HUES6 (cell line): ENCODE measurements around the gene ALDH4A1.
"Not testable (repeated sequence)": the region's sequence is repeated elsewhere in the genome, so short reads cannot be mapped to it uniquely, and the experiment has no call there.

Experiments
- H3K27ac ChIP-seq: 2 replicates; pipeline ENCODE4 v1.7.0; 2013; ENCODE audit warnings: low read depth, mild to moderate bottlenecking, low read length, inconsistent platforms
- H3K27me3 ChIP-seq: 2 replicates; pipeline ENCODE4 v1.6.1; 2013; ENCODE audit warnings: low read length; ENCODE audit not compliant: control insufficient read depth, insufficient read depth
- H3K36me3 ChIP-seq: 2 replicates; pipeline ENCODE4 v1.6.1; 2013; ENCODE audit warnings: low read length; ENCODE audit not compliant: control insufficient read depth, insufficient read depth
- H3K4me1 ChIP-seq: 2 replicates; pipeline ENCODE4 v1.6.1; 2013; ENCODE audit warnings: low read length; ENCODE audit not compliant: control insufficient read depth, insufficient read depth
- H3K4me3 ChIP-seq: 2 replicates; pipeline ENCODE4 v1.5.1; 2013; ENCODE audit warnings: low read depth, low read length
- H3K9ac ChIP-seq: one replicate; pipeline ENCODE4 v1.6.1; 2013; ENCODE audit warnings: mild to moderate bottlenecking, low read length
- H3K9me3 ChIP-seq: 2 replicates; pipeline ENCODE4 v1.6.1; 2013; ENCODE audit warnings: low read depth, low read length; ENCODE audit not compliant: control insufficient read depth, insufficient read depth

Gene ALDH4A1

GRCh38 chr1:18861082-18861481, 41.3 kb downstream of the ALDH4A1 start:
- H3K27ac ChIP-seq = no peak overlapping the region
- H3K4me1 ChIP-seq = no peaks in the 10 kb centered on the region
- no peaks in the 10 kb centered on the region for H3K36me3 ChIP-seq
- H3K9me3 ChIP-seq = peaks cover 6% of the 10 kb centered on the region; the same call in 1 of the 2 replicates
- H3K4me3 ChIP-seq = no peak overlapping the region
- no peak overlapping the region for H3K9ac ChIP-seq
- H3K27me3 ChIP-seq = peaks cover 2% of the 10 kb centered on the region; the same call in 1 of the 2 replicates

GRCh38 chr1:18859560-18859959, 42.8 kb downstream of the ALDH4A1 start, which contains the start of gene TAS1R2:
Gene TAS1R2 (minus strand): TSS chr1:18859660. CDS start chr1:18859660, 0 bp downstream.
- Histone ChIP-seq H3K4me3 (no peak within 1 kb of the TSS), H3K27ac (no peak within 1 kb of the TSS), H3K27me3 (peaks cover 15% of the 10 kb centered on the region; the same call in 1 of the 2 replicates), H3K9ac (no peak within 1 kb of the TSS), H3K4me1 (no peaks in the 10 kb centered on the region), H3K36me3 (no peaks in the 10 kb centered on the region), H3K9me3 (peaks cover 6% of the 10 kb centered on the region; the same call in 1 of the 2 replicates)

- Histone ChIP-seq H3K4me1 (no peaks in the 10 kb centered on the region), H3K9ac (no peak overlapping the region), H3K4me3 (no peak overlapping the region)
Observed at GRCh38 chr1:18858070-18858688, 44.2 kb downstream of the ALDH4A1 start.

GRCh38 chr1:18856435-18856834, 45.9 kb downstream of the ALDH4A1 start:
- peaks cover 6% of the 10 kb centered on the region; the same call in 1 of the 2 replicates for H3K9me3 ChIP-seq

More at GRCh38 chr1:18858070-18858688, 44.2 kb downstream of the ALDH4A1 start:
- Histone ChIP-seq H3K9me3 (peaks cover 6% of the 10 kb centered on the region; the same call in 1 of the 2 replicates), H3K27me3 (peaks cover 29% of the 10 kb centered on the region; the same call in 1 of the 2 replicates), H3K27ac (no peak overlapping the region), H3K36me3 (no peaks in the 10 kb centered on the region)

GRCh38 chr1:18855573-18855972, 46.8 kb downstream of the ALDH4A1 start:
- Histone ChIP-seq H3K4me1 (no peaks in the 10 kb centered on the region), H3K27ac (no peak overlapping the region), H3K9me3 (peaks cover 6% of the 10 kb centered on the region; the same call in 1 of the 2 replicates), H3K4me3 (no peak overlapping the region), H3K27me3 (peaks cover 45% of the 10 kb centered on the region; the same call in 1 of the 2 replicates), H3K36me3 (no peaks in the 10 kb centered on the region), H3K9ac (no peak overlapping the region)

More at GRCh38 chr1:18856435-18856834, 45.9 kb downstream of the ALDH4A1 start:
- H3K4me3 ChIP-seq = no peak overlapping the region
- H3K27me3 ChIP-seq = peaks cover 45% of the 10 kb centered on the region; the same call in 1 of the 2 replicates
- no peaks in the 10 kb centered on the region for H3K36me3 ChIP-seq
- H3K27ac ChIP-seq = no peak overlapping the region
- no peaks in the 10 kb centered on the region for H3K4me1 ChIP-seq
- H3K9ac ChIP-seq = no peak overlapping the region

GRCh38 chr1:18854331-18855025, 47.9 kb downstream of the ALDH4A1 start:
- Histone ChIP-seq H3K4me3 (no peak overlapping the region), H3K27me3 (peaks cover 49% of the 10 kb centered on the region; the same call in 1 of the 2 replicates), H3K36me3 (no peaks in the 10 kb centered on the region), H3K4me1 (no peaks in the 10 kb centered on the region), H3K9ac (no peak overlapping the region), H3K27ac (no peak overlapping the region), H3K9me3 (peaks cover 6% of the 10 kb centered on the region; the same call in 1 of the 2 replicates)

GRCh38 chr1:18852501-18852900, 49.9 kb downstream of the ALDH4A1 start:
- Histone ChIP-seq H3K27me3 (peaks cover 54% of the 10 kb centered on the region; the same call in 1 of the 2 replicates), H3K36me3 (no peaks in the 10 kb centered on the region), H3K9me3 (peaks cover 6% of the 10 kb centered on the region; the same call in 1 of the 2 replicates), H3K9ac (no peak overlapping the region), H3K27ac (no peak overlapping the region), H3K4me1 (no peaks in the 10 kb centered on the region), H3K4me3 (no peak overlapping the region)

- no peaks in the 10 kb centered on the region for H3K36me3 ChIP-seq
- no peak overlapping the region for H3K4me3 ChIP-seq
- no peak overlapping the region for H3K27ac ChIP-seq
- H3K9ac ChIP-seq = no peak overlapping the region
- H3K9me3 ChIP-seq = peaks cover 7% of the 10 kb centered on the region; the same call in 1 of the 2 replicates
- no peaks in the 10 kb centered on the region for H3K4me1 ChIP-seq
- peaks cover 58% of the 10 kb centered on the region; the same call in 1 of the 2 replicates for H3K27me3 ChIP-seq
Observed at GRCh38 chr1:18849261-18849711, 53.1 kb downstream of the ALDH4A1 start.

- not testable (repeated sequence) for H3K9ac ChIP-seq, H3K36me3 ChIP-seq, H3K4me3 ChIP-seq, H3K9me3 ChIP-seq, H3K4me1 ChIP-seq, H3K27ac ChIP-seq
- peaks cover 42% of the 10 kb centered on the region; the same call in 1 of the 2 replicates for H3K27me3 ChIP-seq
Observed at GRCh38 chr1:18847723-18848122, 54.6 kb downstream of the ALDH4A1 start.

GRCh38 chr1:18840145-18840544, 62.2 kb downstream of the ALDH4A1 start:
- Histone ChIP-seq H3K27ac (no peak overlapping the region), H3K9me3 (no peaks in the 10 kb centered on the region), H3K27me3 (peaks cover 14% of the 10 kb centered on the region; the same call in 1 of the 2 replicates), H3K4me1 (no peaks in the 10 kb centered on the region; the same call in 1 of the 2 replicates), H3K4me3 (no peak overlapping the region), H3K9ac (no peak overlapping the region), H3K36me3 (no peaks in the 10 kb centered on the region)

GRCh38 chr1:18836654-18837053, 65.7 kb downstream of the ALDH4A1 start:
- peaks cover 29% of the 10 kb centered on the region; the same call in 1 of the 2 replicates for H3K27me3 ChIP-seq

More at GRCh38 chr1:18836654-18837053, 65.7 kb downstream of the ALDH4A1 start:
- Histone ChIP-seq H3K36me3 (no peaks in the 10 kb centered on the region), H3K9me3 (no peaks in the 10 kb centered on the region), H3K4me3 (no peak overlapping the region), H3K9ac (no peak overlapping the region), H3K27ac (no peak overlapping the region), H3K4me1 (no peaks in the 10 kb centered on the region; the same call in 1 of the 2 replicates)
